WTC11 (cell line): ENCODE results near the gene JAML. TPM values are rescaled to one million over a fixed set of nuclear protein-coding genes. Genes with fewer than 3 reads are reported as not detected.

Experiments
- ATAC-seq: fragments of 200-7000 bp; cut with Tn5 transposase; 2 replicates; pipeline ENCODE4 v1.10.0; 2021; ENCODE audit warnings: mild to moderate bottlenecking, moderate library complexity
- CTCF ChIA-PET: fragments of 300-600 bp; sonication (Branson Sonifier 250); formaldehyde crosslinking; loops from one replicate; lab custom pipeline; 2021; ENCODE audit warnings: antibody characterized with exemption; lab: Charles Lee
- POLR2A ChIA-PET: fragments of 350-600 bp; sonication (Branson Sonifier 250); formaldehyde crosslinking; loops from one replicate; lab custom pipeline; 2021; ENCODE audit warnings: antibody characterized with exemption; lab: Charles Lee
- DNase-seq: peaks from one replicate; pipeline ENCODE4 v3.0.0; 2021; ENCODE audit warnings: low spot score
- H3K27ac Mint-ChIP-seq: 2 replicates; pipeline ENCODE4 v1.8.0; 2021; ENCODE audit warnings: mixed read lengths
- H3K27me3 Mint-ChIP-seq: 2 replicates; pipeline ENCODE4 v1.8.0; 2021; ENCODE audit warnings: low read depth, mild to moderate bottlenecking, moderate library complexity, mixed read lengths
- H3K36me3 Mint-ChIP-seq: 2 replicates; pipeline ENCODE4 v1.8.0; 2021; ENCODE audit warnings: mixed read lengths
- H3K4me1 Mint-ChIP-seq: 2 replicates; pipeline ENCODE4 v1.8.0; 2022; ENCODE audit warnings: mixed read lengths
- H3K4me3 Mint-ChIP-seq: 2 replicates; pipeline ENCODE4 v1.8.0; 2021; ENCODE audit warnings: mild to moderate bottlenecking, moderate library complexity, mixed read lengths
- H3K9me3 Mint-ChIP-seq: 2 replicates; pipeline ENCODE4 v1.8.0; 2021; ENCODE audit warnings: mixed read lengths
- E2F4 ChIP-seq: sonication (generic); formaldehyde crosslinking; IDR thresholded peaks from 2 replicates; pipeline ENCODE4 v1.8.1; 2022; ENCODE audit warnings: low read depth, mild to moderate bottlenecking, moderate library complexity, missing genetic modification reagents, borderline replicate concordance
- E2F5 ChIP-seq: sonication (generic); formaldehyde crosslinking; IDR thresholded peaks from 2 replicates; pipeline ENCODE4 v1.8.1; 2022; ENCODE audit warnings: mild to moderate bottlenecking, moderate library complexity, missing genetic modification reagents
- ETV6 ChIP-seq: sonication (generic); formaldehyde crosslinking; IDR thresholded peaks from 2 replicates; pipeline ENCODE4 v1.8.1; 2022; ENCODE audit warnings: mild to moderate bottlenecking, missing genetic modification reagents
- FOXJ3 ChIP-seq: sonication (generic); formaldehyde crosslinking; IDR thresholded peaks from 2 replicates; pipeline ENCODE4 v1.9.0; 2021; ENCODE audit warnings: missing genetic modification reagents, mild to moderate bottlenecking, borderline replicate concordance
- HMGXB4 ChIP-seq: sonication (generic); formaldehyde crosslinking; IDR thresholded peaks from 2 replicates; pipeline ENCODE4 v1.8.1; 2023; ENCODE audit warnings: mild to moderate bottlenecking, moderate library complexity, missing genetic modification reagents
- NFE2L1 ChIP-seq: sonication (generic); formaldehyde crosslinking; IDR thresholded peaks from 2 replicates; pipeline ENCODE4 v1.8.1; 2023; ENCODE audit warnings: missing genetic modification reagents
- NR3C1 ChIP-seq: sonication (generic); formaldehyde crosslinking; conservative IDR thresholded peaks from 2 replicates; pipeline ENCODE4 v1.8.1; 2023; ENCODE audit warnings: low read depth, mild to moderate bottlenecking, missing genetic modification reagents
- USF1 ChIP-seq: sonication (generic); formaldehyde crosslinking; IDR thresholded peaks from 2 replicates; pipeline ENCODE4 v1.8.0; 2022; ENCODE audit warnings: mild to moderate bottlenecking, missing genetic modification reagents
- ZNF138 ChIP-seq: sonication (generic); formaldehyde crosslinking; conservative IDR thresholded peaks from 2 replicates; pipeline ENCODE4 v1.8.1; 2022; ENCODE audit warnings: mild to moderate bottlenecking, moderate library complexity, missing genetic modification reagents
- ZNF263 ChIP-seq: sonication (generic); formaldehyde crosslinking; IDR thresholded peaks from 2 replicates; pipeline ENCODE4 v1.8.1; 2022; ENCODE audit warnings: low read depth, mild to moderate bottlenecking, moderate library complexity, missing genetic modification reagents
- ZNF423 ChIP-seq: fragments of 250-450 bp; sonication (Bioruptor Pico); IDR thresholded peaks from 2 replicates; pipeline ENCODE4 v2.1.2; 2022; ENCODE audit warnings: mild to moderate bottlenecking, moderate library complexity
- ZSCAN18 ChIP-seq: fragments of 250-450 bp; sonication (Bioruptor Pico); IDR thresholded peaks from 2 replicates; pipeline ENCODE4 v2.1.2; 2022; ENCODE audit warnings: mild to moderate bottlenecking, moderate library complexity
- total RNA-seq: library from RNA; stranded (reverse); gene quantifications from 3 replicates; pipeline ENCODE4 v1.2.3, GENCODE V29; 2021

JAML gene
- total RNA-seq, 1 experiment from 2014 or later = 0.24 TPM

- TF ChIP-seq NR3C1 (CRISPR knock-in tag) (no peak), USF1 (CRISPR knock-in tag) (no peak), ZSCAN18 (CRISPR knock-in tag) (no peak), E2F4 (CRISPR knock-in tag) (no peak), NFE2L1 (CRISPR knock-in tag) (no peak), FOXJ3 (no peak)
- TF ChIP-seq, all 79 proteins: peak for 0
Observed at GRCh38 chr11:118161786-118162185, 63.0 kb downstream of the JAML start (continued).

- Mint-ChIP-seq H3K9me3 (no peaks in the 10 kb centered on the region), H3K27me3 (peaks cover 74% of the 10 kb centered on the region), H3K27ac (no peak overlapping the region), H3K4me3 (peak overlapping the region; percentile 66), H3K36me3 (no peaks in the 10 kb centered on the region)
- CTCF ChIA-PET = interaction anchor here (1.1 to 4.0 kb wide), 6 partner anchors 9 to 41 kb away, joined by 3 to 101 read pairs (median 9); no protein-coding TSS in a partner anchor
- TF ChIP-seq ETV6 (CRISPR knock-in tag) (no peak), HMGXB4 (CRISPR knock-in tag) (no peak), USF1 (CRISPR knock-in tag) (no peak), ZNF263 (0 out of 2 replicates have a peak, but pooled peaks have one; percentile 16)
- TF ChIP-seq, all 79 proteins: peak for 1
- POLR2A ChIA-PET = interaction anchor here (1.4 kb wide), 1 partner anchor 14 kb away, joined by 3 read pairs; no protein-coding TSS in a partner anchor
- DNase-seq (no peak), ATAC-seq (no peak)
- H3K4me1 Mint-ChIP-seq = peaks cover 47% of the 10 kb centered on the region
Observed at GRCh38 chr11:118157186-118157895, 67.5 kb downstream of the JAML start.

GRCh38 chr11:118156531-118157185 is 68.2 kb downstream of the JAML start:
- Mint-ChIP-seq H3K9me3 (no peaks in the 10 kb centered on the region), H3K27ac (no peak overlapping the region), H3K4me1 (peaks cover 49% of the 10 kb centered on the region), H3K36me3 (no peaks in the 10 kb centered on the region), H3K27me3 (peaks cover 78% of the 10 kb centered on the region), H3K4me3 (peak overlapping the region; percentile 66)
- ATAC-seq (peak; percentile 8), DNase-seq (no peak)
- TF ChIP-seq E2F5 (CRISPR knock-in tag) (0 out of 2 replicates have a peak, but pooled peaks have one; percentile 15), ZNF423 (CRISPR knock-in tag) (peak; percentile 89), HMGXB4 (CRISPR knock-in tag) (no peak), ZNF263 (peak; percentile 60; the same call in 1 of the 2 replicates), ZNF138 (CRISPR knock-in tag) (no peak), NFE2L1 (CRISPR knock-in tag) (0 out of 2 replicates have a peak, but pooled peaks have one; percentile 19)
- POLR2A ChIA-PET = interaction anchor here (0.6 to 1.4 kb wide), 2 partner anchors 14 to 44 kb away, joined by 3 to 8 read pairs; no protein-coding TSS in a partner anchor
- CTCF ChIA-PET = interaction anchor here (0.7 to 4.0 kb wide), 9 partner anchors 9 to 139 kb away, joined by 3 to 101 read pairs (median 8); no protein-coding TSS in a partner anchor
